ENCODE measurements around the gene RPP38.

Gene RPP38

GRCh38 chr10:15097011-15097812 is at the start of gene RPP38:
RPP38 (plus strand) TSS chr10:15097355; CDS start chr10:15103315, 5,960 bp downstream.
- TF ChIP-seq GATA2 (IDR thresholded peaks at IDR 0.05; ENCODE audit: low read depth, low read length), result no peak
- no peak for TF ChIP-seq GATA3 (IDR thresholded peaks at IDR 0.05; ENCODE audit: low read depth, low read length)

- TF ChIP-seq GATA2 (IDR thresholded peaks at IDR 0.05; ENCODE audit: low read depth, low read length), result no peak
- no peak for TF ChIP-seq GATA3 (IDR thresholded peaks at IDR 0.05; ENCODE audit: low read depth, low read length)
Observed at GRCh38 chr10:15049533-15049932, 47.6 kb upstream of the RPP38 start.

GRCh38 chr10:15052121-15052520 is 45.0 kb upstream of the RPP38 start:
- TF ChIP-seq GATA3 (IDR thresholded peaks at IDR 0.05; ENCODE audit: low read depth, low read length) (no peak), GATA2 (IDR thresholded peaks at IDR 0.05; ENCODE audit: low read depth, low read length) (no peak)

DNA sequence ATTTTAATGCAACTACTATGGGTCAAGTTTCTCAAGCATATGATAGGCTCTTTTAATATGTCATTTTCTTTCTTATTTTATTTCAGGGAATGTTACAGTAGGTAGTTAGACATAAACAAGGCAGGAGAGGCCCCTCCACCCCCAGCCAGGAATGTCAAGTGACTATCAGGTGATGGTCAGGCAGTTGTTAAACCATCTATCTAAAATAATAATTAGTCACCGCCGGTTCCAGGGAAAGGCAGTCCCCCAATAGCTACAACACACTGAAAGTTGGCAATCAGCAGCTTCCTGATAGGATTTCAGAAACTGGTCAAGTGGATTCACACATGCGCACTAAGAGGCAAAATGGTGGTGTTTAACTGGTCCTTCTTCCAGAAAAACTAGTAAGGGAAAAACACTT is 44.1 kb upstream of the RPP38 start:
- TF ChIP-seq GATA2 (IDR thresholded peaks at IDR 0.05; ENCODE audit: low read depth, low read length) (no peak), GATA3 (IDR thresholded peaks at IDR 0.05; ENCODE audit: low read depth, low read length) (no peak)

DNA sequence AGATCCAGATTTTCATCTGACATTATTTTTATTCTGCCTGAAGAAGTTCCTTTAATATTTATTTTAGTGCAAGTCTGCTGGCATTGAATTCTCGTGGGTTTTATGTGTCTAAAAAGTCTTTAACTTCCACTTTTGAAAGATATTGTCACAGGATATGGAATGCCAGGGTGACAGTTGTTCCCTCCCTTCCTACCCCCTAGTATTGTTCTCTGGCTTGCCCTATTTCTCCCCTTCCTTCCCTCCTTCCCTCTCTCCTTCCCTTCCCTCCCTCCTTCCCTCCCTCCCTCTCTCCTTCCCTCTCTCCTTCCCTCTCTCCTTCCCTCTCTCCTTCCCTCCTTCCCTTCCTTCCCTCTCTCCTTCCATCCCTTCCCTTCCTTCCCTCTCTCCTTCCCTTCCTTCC is 38.5 kb upstream of the RPP38 start:
- no peak for TF ChIP-seq GATA2 (IDR thresholded peaks at IDR 0.05; ENCODE audit: low read depth, low read length)
- no peak for TF ChIP-seq GATA3 (IDR thresholded peaks at IDR 0.05; ENCODE audit: low read depth, low read length)

- no peak for TF ChIP-seq GATA3 (IDR thresholded peaks at IDR 0.05; ENCODE audit: low read depth, low read length)
- no peak for TF ChIP-seq GATA2 (IDR thresholded peaks at IDR 0.05; ENCODE audit: low read depth, low read length)
Observed at GRCh38 chr10:15059914-15060313, 37.2 kb upstream of the RPP38 start.

DNA sequence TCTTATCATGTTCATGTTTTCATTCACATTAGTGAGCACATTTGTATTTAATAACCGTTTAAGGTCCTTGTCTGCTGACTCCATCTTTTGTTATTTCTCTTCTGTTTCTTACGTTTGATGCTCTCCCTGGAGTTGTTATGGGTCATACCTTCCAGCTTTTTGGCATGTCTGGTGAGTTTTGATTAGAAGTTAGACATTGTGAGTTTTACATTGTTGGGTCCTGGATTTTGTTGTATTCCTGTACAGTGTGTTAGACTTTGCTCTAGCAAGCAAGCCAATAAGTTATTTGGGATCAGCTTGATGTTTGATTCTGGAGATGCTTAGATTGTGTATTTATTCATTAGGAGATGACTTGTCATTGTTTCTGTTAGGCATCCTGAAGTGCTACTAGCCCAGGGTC is 36.5 kb upstream of the RPP38 start:
- TF ChIP-seq GATA3 (IDR thresholded peaks at IDR 0.05; ENCODE audit: low read depth, low read length), result no peak
- TF ChIP-seq GATA2 (IDR thresholded peaks at IDR 0.05; ENCODE audit: low read depth, low read length), result no peak

DNA sequence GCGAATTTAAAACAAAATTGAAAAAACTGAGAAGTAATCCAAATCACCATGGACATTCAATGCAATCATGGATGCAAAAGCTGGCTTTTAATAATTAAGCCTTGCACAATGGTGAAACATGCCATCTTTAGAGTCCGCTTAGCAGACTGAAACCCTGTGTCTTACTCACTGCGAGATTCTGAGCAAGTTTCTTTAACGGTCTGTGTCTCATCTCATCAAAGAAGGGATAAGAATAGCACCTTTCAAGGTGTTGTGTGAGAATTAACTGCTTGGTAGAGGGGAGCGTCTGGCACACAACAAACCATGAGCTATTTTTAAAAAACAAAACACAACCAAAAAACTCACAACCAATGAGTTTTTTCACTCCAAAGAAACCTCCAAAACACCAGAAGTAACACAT is 30.0 kb upstream of the RPP38 start:
- TF ChIP-seq GATA3 (IDR thresholded peaks at IDR 0.05; ENCODE audit: low read depth, low read length), result no peak
- TF ChIP-seq GATA2 (IDR thresholded peaks at IDR 0.05; ENCODE audit: low read depth, low read length), result no peak

DNA sequence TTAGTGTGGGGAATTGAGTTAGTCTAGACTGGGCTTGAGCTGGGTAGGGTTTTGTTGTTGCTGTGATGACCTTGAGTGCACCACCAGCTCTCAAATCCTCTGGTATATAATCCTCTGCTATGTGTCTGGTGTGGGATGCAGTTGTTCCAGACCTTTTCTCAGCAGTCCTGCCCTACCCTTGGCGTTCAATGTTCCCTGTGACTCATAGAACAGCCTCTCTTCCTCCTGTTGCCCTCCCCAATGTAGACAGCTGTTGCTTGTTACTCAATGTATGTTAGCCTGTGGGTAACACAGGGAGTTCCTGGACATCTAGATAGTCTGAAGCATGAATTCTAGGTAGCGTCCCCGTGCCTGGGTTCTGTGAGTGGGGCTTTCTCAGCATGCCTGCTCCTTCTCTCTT is 28.4 kb upstream of the RPP38 start:
- no peak for TF ChIP-seq GATA2 (IDR thresholded peaks at IDR 0.05; ENCODE audit: low read depth, low read length)
- no peak for TF ChIP-seq GATA3 (IDR thresholded peaks at IDR 0.05; ENCODE audit: low read depth, low read length)

GRCh38 chr10:15069230-15069629 is 27.9 kb upstream of the RPP38 start:
- TF ChIP-seq GATA3 (IDR thresholded peaks at IDR 0.05; ENCODE audit: low read depth, low read length) (no peak), GATA2 (IDR thresholded peaks at IDR 0.05; ENCODE audit: low read depth, low read length) (no peak)

DNA sequence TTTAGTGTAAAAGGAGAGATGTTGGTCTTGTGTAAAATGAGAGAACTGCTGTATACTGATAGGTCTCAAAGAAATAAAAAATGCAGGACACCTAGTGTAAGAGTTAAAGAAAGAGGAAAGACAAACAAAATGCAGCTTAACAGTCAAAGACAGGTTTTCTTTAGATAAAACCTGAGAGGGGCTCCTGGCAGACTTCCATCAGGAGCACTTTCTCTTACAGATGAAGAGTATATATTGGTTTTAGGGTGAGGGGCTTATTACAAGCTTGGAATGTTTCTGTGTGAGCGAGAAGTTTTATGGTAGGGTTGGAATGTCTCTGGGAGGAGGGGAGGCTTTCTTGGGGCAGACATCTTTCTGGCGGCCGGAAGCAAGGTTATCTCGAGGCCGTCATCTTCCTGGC is 24.8 kb upstream of the RPP38 start:
- no peak for TF ChIP-seq GATA3 (IDR thresholded peaks at IDR 0.05; ENCODE audit: low read depth, low read length)
- TF ChIP-seq GATA2 (IDR thresholded peaks at IDR 0.05; ENCODE audit: low read depth, low read length), result no peak

DNA sequence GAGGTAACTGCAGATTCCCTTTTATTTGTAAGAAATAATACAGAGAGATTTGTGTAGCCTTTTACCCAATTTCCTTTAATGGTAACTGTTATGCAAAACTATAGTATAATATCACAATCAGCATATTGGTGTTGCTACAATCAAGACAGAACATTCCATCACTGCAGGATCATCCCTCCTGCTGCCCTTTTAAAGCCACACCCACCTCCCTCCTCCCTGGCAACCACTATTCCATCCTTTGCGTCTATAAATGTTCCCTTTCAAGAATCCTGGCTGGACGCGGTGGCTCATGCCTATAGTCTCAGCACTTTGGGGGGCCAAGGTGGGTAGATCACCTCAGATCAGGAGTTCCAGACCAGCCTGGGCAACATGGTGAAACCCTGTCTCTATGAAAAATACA is 21.7 kb upstream of the RPP38 start:
- TF ChIP-seq GATA2 (IDR thresholded peaks at IDR 0.05; ENCODE audit: low read depth, low read length), result no peak
- no peak for TF ChIP-seq GATA3 (IDR thresholded peaks at IDR 0.05; ENCODE audit: low read depth, low read length)

DNA sequence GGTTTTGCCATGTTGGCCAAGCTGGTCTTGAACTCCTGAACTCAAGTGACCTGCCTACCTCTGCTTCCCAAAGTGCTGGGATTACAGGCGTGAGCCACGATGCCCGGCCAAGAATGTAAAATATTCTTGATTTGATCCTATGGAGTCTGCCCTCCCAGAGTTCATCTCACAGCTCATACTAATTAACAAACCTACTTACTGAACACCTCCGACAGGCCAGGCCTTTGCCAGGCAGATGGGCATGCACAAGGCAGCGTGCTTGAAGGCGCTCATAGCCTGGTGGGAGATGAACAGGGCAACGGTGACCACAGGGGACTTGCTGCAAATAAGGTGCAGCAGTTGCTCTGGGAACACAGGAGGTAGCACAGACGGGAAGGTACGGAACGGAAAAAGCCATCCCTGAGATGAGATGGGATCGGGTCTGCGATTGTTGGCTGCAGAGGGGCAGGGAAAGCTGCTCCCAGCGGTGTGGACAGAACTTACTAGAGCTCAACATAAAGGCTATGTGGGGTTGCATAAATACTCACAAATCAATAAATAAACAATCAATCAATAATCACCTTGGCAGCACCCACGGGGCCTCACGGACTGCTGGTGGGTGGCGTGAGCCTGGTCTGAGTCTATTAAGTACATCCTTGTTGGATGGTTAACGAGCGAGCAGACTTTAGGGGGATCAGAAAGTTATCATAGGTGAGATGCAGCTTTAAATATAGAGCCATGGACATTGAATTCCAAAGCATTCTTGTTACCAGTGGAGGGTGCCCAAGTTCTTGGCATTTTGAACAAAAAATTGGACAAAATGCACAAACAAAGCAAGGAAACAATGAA is 13.3 kb upstream of the RPP38 start:
- TF ChIP-seq GATA3 (IDR thresholded peaks at IDR 0.05; ENCODE audit: low read depth, low read length) (no peak), GATA2 (IDR thresholded peaks at IDR 0.05; ENCODE audit: low read depth, low read length) (no peak)

- TF ChIP-seq GATA2 (IDR thresholded peaks at IDR 0.05; ENCODE audit: low read depth, low read length) (no peak), GATA3 (IDR thresholded peaks at IDR 0.05; ENCODE audit: low read depth, low read length) (no peak)
Observed at GRCh38 chr10:15084502-15084922, 12.6 kb upstream of the RPP38 start.
